ENCODE measurements around the gene PRICKLE4. TPM values are rescaled to one million over a fixed set of nuclear protein-coding genes. Genes with fewer than 3 reads are reported as not detected.

Gene PRICKLE4
- total RNA-seq, 1 donor = not detected

- no peaks in the 10 kb centered on the region for H3K27me3 ChIP-seq (ENCODE audit: insufficient read depth, low read length)
- peaks cover 11% of the 10 kb centered on the region for H3K79me2 ChIP-seq (ENCODE audit: insufficient read depth, low read length)
- H3K4me2 ChIP-seq (ENCODE audit: insufficient read depth, low read length) = no peak overlapping the region
- H3K4me3 ChIP-seq (ENCODE audit: insufficient read depth, low read length) = no peak overlapping the region
- no peak for TF ChIP-seq CTCF (IDR thresholded peaks at IDR 0.05; ENCODE audit: extremely low read depth, low read depth, low read length)
- no peak overlapping the region for H3K27ac ChIP-seq (ENCODE audit: low read depth, low read length)
- no peaks in the 10 kb centered on the region for H3K9me3 ChIP-seq (ENCODE audit: low read depth, low read length)
- H2AFZ ChIP-seq (ENCODE audit: low read length) = no peak overlapping the region
- no peaks in the 10 kb centered on the region for H3K36me3 ChIP-seq (ENCODE audit: insufficient read depth, low read length)
- peaks cover 9% of the 10 kb centered on the region for H4K20me1 ChIP-seq (ENCODE audit: insufficient read depth, low read length)
- DNase-seq (ENCODE audit: insufficient read length, low spot score, missing footprints) = no peak
- peaks cover 18% of the 10 kb centered on the region for H3K4me1 ChIP-seq (ENCODE audit: insufficient read depth, low read length)
Observed at GRCh38 chr6:41736800-41737555, 43.6 kb upstream of the PRICKLE4 start.

GRCh38 chr6:41737591-41738130, 42.9 kb upstream of the PRICKLE4 start:
- Histone ChIP-seq H3K9me3 (ENCODE audit: low read depth, low read length) (no peaks in the 10 kb centered on the region), H2AFZ (ENCODE audit: low read length) (no peak overlapping the region), H3K27ac (ENCODE audit: low read depth, low read length) (no peak overlapping the region), H3K4me1 (ENCODE audit: insufficient read depth, low read length) (peaks cover 14% of the 10 kb centered on the region), H3K36me3 (ENCODE audit: insufficient read depth, low read length) (no peaks in the 10 kb centered on the region), H4K20me1 (ENCODE audit: insufficient read depth, low read length) (peaks cover 6% of the 10 kb centered on the region), H3K4me3 (ENCODE audit: insufficient read depth, low read length) (no peak overlapping the region), H3K27me3 (ENCODE audit: insufficient read depth, low read length) (no peaks in the 10 kb centered on the region), H3K79me2 (ENCODE audit: insufficient read depth, low read length) (peaks cover 6% of the 10 kb centered on the region), H3K4me2 (ENCODE audit: insufficient read depth, low read length) (no peak overlapping the region)
- TF ChIP-seq CTCF (IDR thresholded peaks at IDR 0.05; ENCODE audit: extremely low read depth, low read depth, low read length) = no peak
- no peak for DNase-seq (ENCODE audit: insufficient read length, low spot score, missing footprints)

- TF ChIP-seq CTCF (IDR thresholded peaks at IDR 0.05; ENCODE audit: extremely low read depth, low read depth, low read length) = no peak
- no peak for DNase-seq (ENCODE audit: insufficient read length, low spot score, missing footprints)
- no peaks in the 10 kb centered on the region for H3K27me3 ChIP-seq (ENCODE audit: insufficient read depth, low read length)
Observed at GRCh38 chr6:41739041-41739440, 41.5 kb upstream of the PRICKLE4 start.

GRCh38 chr6:41740366-41741162, 40.0 kb upstream of the PRICKLE4 start:
- Histone ChIP-seq H3K4me1 (ENCODE audit: insufficient read depth, low read length) (peaks cover 8% of the 10 kb centered on the region), H3K79me2 (ENCODE audit: insufficient read depth, low read length) (no peaks in the 10 kb centered on the region), H4K20me1 (ENCODE audit: insufficient read depth, low read length) (no peaks in the 10 kb centered on the region), H3K27me3 (ENCODE audit: insufficient read depth, low read length) (no peaks in the 10 kb centered on the region), H3K36me3 (ENCODE audit: insufficient read depth, low read length) (no peaks in the 10 kb centered on the region), H3K27ac (ENCODE audit: low read depth, low read length) (no peak overlapping the region), H3K9me3 (ENCODE audit: low read depth, low read length) (no peaks in the 10 kb centered on the region), H3K4me2 (ENCODE audit: insufficient read depth, low read length) (no peak overlapping the region), H2AFZ (ENCODE audit: low read length) (no peak overlapping the region), H3K4me3 (ENCODE audit: insufficient read depth, low read length) (no peak overlapping the region)
- DNase-seq (ENCODE audit: insufficient read length, low spot score, missing footprints) = peak; percentile 71
- TF ChIP-seq CTCF (IDR thresholded peaks at IDR 0.05; ENCODE audit: extremely low read depth, low read depth, low read length) = no peak

More at GRCh38 chr6:41739041-41739440, 41.5 kb upstream of the PRICKLE4 start:
- no peaks in the 10 kb centered on the region for H4K20me1 ChIP-seq (ENCODE audit: insufficient read depth, low read length)
- H3K27ac ChIP-seq (ENCODE audit: low read depth, low read length) = no peak overlapping the region
- no peak overlapping the region for H3K4me3 ChIP-seq (ENCODE audit: insufficient read depth, low read length)
- no peaks in the 10 kb centered on the region for H3K79me2 ChIP-seq (ENCODE audit: insufficient read depth, low read length)
- H3K9me3 ChIP-seq (ENCODE audit: low read depth, low read length) = no peaks in the 10 kb centered on the region
- peaks cover 8% of the 10 kb centered on the region for H3K4me1 ChIP-seq (ENCODE audit: insufficient read depth, low read length)
- no peak overlapping the region for H3K4me2 ChIP-seq (ENCODE audit: insufficient read depth, low read length)
- no peaks in the 10 kb centered on the region for H3K36me3 ChIP-seq (ENCODE audit: insufficient read depth, low read length)
- no peak overlapping the region for H2AFZ ChIP-seq (ENCODE audit: low read length)
